ENCODE measurements around the gene MMP20. TPM values are rescaled to one million over a fixed set of nuclear protein-coding genes. Genes with fewer than 3 reads are reported as not detected.

The MMP20 gene
- total and polyA plus RNA-seq, 7 donors: not detected

Other genes starting within 250 kb of the MMP20 start
- 10 to 100 TPM; 16.9 to 42.6 (median 34.3) TPM for gene TMEM123, start 172.6 kb downstream of the MMP20 start, total RNA-seq
- gene TMEM123, start 172.6 kb downstream of the MMP20 start, polyA plus RNA-seq: 10 to 100 TPM; 10.8 to 13.1 (median 12.6) TPM
- gene MMP7, start 94.6 kb downstream of the MMP20 start, total RNA-seq: not detected
- under 1 TPM in 1 of 3 donors, not detected in 2; 0.31 TPM for gene MMP7, start 94.6 kb downstream of the MMP20 start, polyA plus RNA-seq
- gene MMP27, start 80.4 kb upstream of the MMP20 start, total RNA-seq: not detected
- gene MMP27, start 80.4 kb upstream of the MMP20 start, polyA plus RNA-seq: under 1 TPM in 2 of 3 donors, not detected in 1; 0.06 to 0.08 TPM
- gene MMP8, start 99.6 kb upstream of the MMP20 start, total RNA-seq: under 1 TPM in 2 of 4 donors, not detected in 2; 0.12 to 0.59 TPM
- under 1 TPM; 0.03 to 0.04 (median 0.04) TPM for gene MMP8, start 99.6 kb upstream of the MMP20 start, polyA plus RNA-seq
- not detected for gene MMP10, start 155.3 kb upstream of the MMP20 start, total RNA-seq
- under 1 TPM in 2 of 3 donors, not detected in 1; 0.14 to 0.17 TPM for gene MMP10, start 155.3 kb upstream of the MMP20 start, polyA plus RNA-seq
- gene MMP1, start 172.8 kb upstream of the MMP20 start, total RNA-seq: under 1 TPM in 3 of 4 donors, not detected in 1; 0.17 to 0.77 (median 0.54) TPM
- 1 to 10 TPM in 1 of 3 donors, under 1 TPM in 2; 0.03 to 4.7 (median 0.25) TPM for gene MMP1, start 172.8 kb upstream of the MMP20 start, polyA plus RNA-seq
- 1 to 10 TPM in 2 of 4 donors, under 1 TPM in 2; 0.17 to 5.7 (median 0.94) TPM for gene MMP3, start 218.3 kb upstream of the MMP20 start, total RNA-seq
- 1 to 10 TPM in 2 of 3 donors, under 1 TPM in 1; 0.68 to 7.3 (median 2.0) TPM for gene MMP3, start 218.3 kb upstream of the MMP20 start, polyA plus RNA-seq
- gene MMP12, start 249.7 kb upstream of the MMP20 start, total RNA-seq: not detected
- not detected for gene MMP12, start 249.7 kb upstream of the MMP20 start, polyA plus RNA-seq